HepG2 (cell line): ENCODE data around the gene ELMOD3. TPM values are rescaled to one million over a fixed set of nuclear protein-coding genes. Genes with fewer than 3 reads are reported as not detected.

ENCODE experiments used
- AGO2 ChIP-seq: fragments of 200-400 bp; formaldehyde crosslinking; optimal IDR thresholded peaks from 2 replicates; pipeline ENCODE3; 2017; ENCODE audit warnings: mild to moderate bottlenecking, low read depth, low read length, moderate library complexity
- EED ChIP-seq: sonication (generic); formaldehyde crosslinking; IDR thresholded peaks from 2 replicates; pipeline ENCODE4 v1.5.0; 2020; ENCODE audit warnings: mild to moderate bottlenecking, missing genetic modification reagents
- FOXO1 ChIP-seq: sonication (generic); formaldehyde crosslinking; IDR thresholded peaks from 2 replicates; pipeline ENCODE4 v1.4.0; 2020; ENCODE audit warnings: missing genetic modification reagents
- GABPB1 ChIP-seq: IDR thresholded peaks from 2 replicates; pipeline ENCODE4 v1.6.1; 2016; ENCODE audit warnings: mild to moderate bottlenecking, missing genetic modification reagents, moderate library complexity, missing compliant biosample characterization
- HNF4G ChIP-seq, 2 experiments: sonication (generic) in 1 of 2; formaldehyde crosslinking in 1 of 2; IDR thresholded peaks; 2 replicates each; pipeline versions ENCODE4 v1.4.0 to v1.6.1; 2011 to 2020; ENCODE audit warnings: borderline replicate concordance in 2 of 2, low read depth in 2 of 2, mild to moderate bottlenecking in 2 of 2, low read length in 1 of 2, missing genetic modification reagents in 1 of 2, moderate library complexity in 1 of 2
- MAFG ChIP-seq: sonication (generic); formaldehyde crosslinking; IDR thresholded peaks from 2 replicates; pipeline ENCODE4 v1.5.1; 2020; ENCODE audit warnings: mild to moderate bottlenecking, missing genetic modification reagents
- MAX ChIP-seq: IDR thresholded peaks from 2 replicates; pipeline ENCODE4 v1.6.1; 2012; ENCODE audit warnings: inconsistent platforms
- MIER2 ChIP-seq: IDR thresholded peaks from 2 replicates; pipeline ENCODE4 v1.6.1; 2016; ENCODE audit warnings: missing biosample characterization, missing genetic modification reagents
- MIER3 ChIP-seq: IDR thresholded peaks from 2 replicates; pipeline ENCODE4 v1.6.1; 2016; ENCODE audit warnings: missing compliant biosample characterization, borderline replicate concordance
- MYC ChIP-seq: sonication (generic); formaldehyde crosslinking; IDR thresholded peaks from 2 replicates; pipeline ENCODE4 v1.9.0; 2021; ENCODE audit warnings: missing genetic modification reagents, borderline replicate concordance
- NR2F1 ChIP-seq, 2 experiments: fragments of 450-650 bp in 1 of 2; formaldehyde crosslinking in 1 of 2; IDR thresholded peaks; 2 replicates each; pipeline versions ENCODE4 v1.5.0 to v1.6.1; 2016 to 2020; ENCODE audit warnings: mild to moderate bottlenecking in 1 of 2, missing compliant biosample characterization in 1 of 2, missing genetic modification reagents in 1 of 2, moderate library complexity in 1 of 2
- PCBP1 ChIP-seq: fragments of 200-400 bp; formaldehyde crosslinking; IDR thresholded peaks from 2 replicates; pipeline ENCODE4 v1.6.1; 2017; ENCODE audit warnings: mild to moderate bottlenecking, low read depth, low read length, borderline replicate concordance
- POLR2G ChIP-seq: fragments of 200-400 bp; formaldehyde crosslinking; IDR thresholded peaks from 2 replicates; pipeline ENCODE4 v1.6.1; 2018; ENCODE audit warnings: mild to moderate bottlenecking, low read depth, low read length, moderate library complexity
- REST ChIP-seq, 2 experiments: IDR thresholded peaks; 2 replicates each; pipeline ENCODE4 v1.6.1; 2011 to 2012; ENCODE audit warnings: low read length in 2 of 2, borderline replicate concordance in 1 of 2, low read depth in 1 of 2, mild to moderate bottlenecking in 1 of 2, moderate library complexity in 1 of 2
- TARDBP ChIP-seq: sonication (generic); formaldehyde crosslinking; IDR thresholded peaks from 2 replicates; pipeline ENCODE4 v1.8.0; 2022; ENCODE audit warnings: mild to moderate bottlenecking, missing genetic modification reagents
- TFDP1 ChIP-seq: IDR thresholded peaks from 2 replicates; pipeline ENCODE4 v1.6.1; 2016; ENCODE audit warnings: missing compliant biosample characterization, missing genetic modification reagents, borderline replicate concordance
- ZBTB20 ChIP-seq: sonication (generic); formaldehyde crosslinking; IDR thresholded peaks from 2 replicates; pipeline ENCODE4 v1.8.1; 2023; ENCODE audit warnings: missing genetic modification reagents, low read depth, mild to moderate bottlenecking, borderline replicate concordance
- ZNF281 ChIP-seq: sonication (generic); formaldehyde crosslinking; IDR thresholded peaks from 2 replicates; pipeline ENCODE4 v1.4.0; 2020; ENCODE audit warnings: missing genetic modification reagents, borderline replicate concordance
- ZSCAN30 ChIP-seq: sonication (generic); formaldehyde crosslinking; IDR thresholded peaks from 2 replicates; pipeline ENCODE4 v1.5.0; 2020; ENCODE audit warnings: mild to moderate bottlenecking, missing genetic modification reagents
- polyA plus RNA-seq, 8 experiments: library from polyadenylated mRNA; depleted of rRNA in 3 of 8; stranded (reverse) in 7 of 8; unstranded in 1 of 8; fragments of >200 nt; fragmentation: Illumina TruSeq in 4 of 8; extraction: Trizol in 4 of 8; gene quantifications; 2 replicates each; pipeline versions ENCODE4 v1.2.1 to v1.2.3, GENCODE V29; 2011 to 2016; ENCODE audit warnings: low read depth in 4 of 8, missing spikeins in 1 of 8, mixed read lengths in 1 of 8; ENCODE audit not compliant: insufficient read depth in 1 of 8
- total RNA-seq, 5 experiments: library from RNA; depleted of rRNA; stranded (reverse); fragments of >200 nt; fragmentation: Illumina TruSeq; extraction: Trizol; gene quantifications; 2 replicates each; pipeline ENCODE4 v1.2.3, GENCODE V29; 2016; ENCODE audit warnings: low read depth in 1 of 5

ELMOD3 gene
- total and polyA plus RNA-seq, 2 of the 13 experiments (the other 11 are each of a cell fraction or from before 2014, with no cell fraction given), result 13.3 to 19.5 TPM

GRCh38 chr2:85308896-85309555 lies 45.5 kb upstream of the ELMOD3 start (continued):
- TF ChIP-seq TFDP1 (CRISPR knock-in tag) (no peak), PCBP1 (peak; percentile 87; the same call in 1 of the 2 replicates), EED (CRISPR knock-in tag) (0 out of 2 replicates have a peak, but pooled peaks have one; percentile 50), GABPB1 (CRISPR knock-in tag) (peak; percentile 61; the same call in 1 of the 2 replicates), MAFG (CRISPR knock-in tag) (no peak), TARDBP (CRISPR knock-in tag) (0 out of 2 replicates have a peak, but pooled peaks have one; percentile 34), POLR2G (peak; percentile 58), NR2F1 (CRISPR knock-in tag; IDR thresholded peaks at IDR 0.05) (0 out of 4 replicates have a peak, but pooled peaks of 1 of the 2 experiments have one; percentile 38), REST (IDR thresholded peaks at IDR 0.05; ENCODE audit: borderline replicate concordance in 1 of 2, low read depth in 1 of 2, low read length in 2 of 2) (no peak), ZSCAN30 (CRISPR knock-in tag) (no peak), MYC (CRISPR knock-in tag) (peak; percentile 68; the same call in 1 of the 2 replicates), HNF4G (IDR thresholded peaks at IDR 0.05; ENCODE audit: borderline replicate concordance, low read depth, low read length) (0 out of 2 replicates have a peak, but pooled peaks have one; percentile 9), HNF4G (CRISPR knock-in tag; IDR thresholded peaks at IDR 0.05; ENCODE audit: borderline replicate concordance, low read depth) (peak; percentile 38; the same call in 1 of the 2 replicates), ZNF281 (CRISPR knock-in tag) (peak; percentile 68; the same call in 1 of the 2 replicates), MIER3 (CRISPR knock-in tag) (peak; percentile 45; the same call in 1 of the 2 replicates), MIER2 (no peak), AGO2 (peak; percentile 91), FOXO1 (CRISPR knock-in tag) (no peak), MAX (peak; percentile 52; the same call in 1 of the 2 replicates), ZBTB20 (CRISPR knock-in tag) (no peak)
